ENCODE data around the gene CDKAL1. TPM values are rescaled to one million over a fixed set of nuclear protein-coding genes. Genes with fewer than 3 reads are reported as not detected.
A peak's percentile ranks its signal among the peaks of the same experiment; 100 is the strongest.

The CDKAL1 gene
- total and polyA plus RNA-seq, 2 of the 8 experiments (the other 6 are each of a cell fraction or from before 2014, with no cell fraction given): 8.4 to 24.6 TPM

DNA sequence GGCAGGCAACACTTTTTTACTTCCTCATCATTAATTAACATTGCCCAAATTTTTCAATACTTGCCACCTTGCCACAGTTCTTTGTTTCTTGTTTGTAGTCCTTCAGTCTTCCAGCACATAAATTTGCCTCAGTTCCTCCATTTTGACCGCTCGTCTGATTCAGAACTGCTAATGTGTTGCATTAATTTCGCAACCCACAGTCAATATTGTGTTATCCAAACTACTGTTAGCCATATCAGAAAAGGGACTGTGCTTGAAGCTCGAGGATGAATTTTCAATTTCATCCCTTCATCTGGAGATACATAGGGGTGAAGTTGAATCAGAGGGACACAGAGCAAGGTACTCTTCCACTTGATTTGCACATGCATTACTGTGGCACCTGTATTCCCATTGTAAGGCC is 421.5 kb downstream of the CDKAL1 start:
- H4K5ac ChIP-seq (ENCODE audit: insufficient read length, low read depth, low read length): no peak overlapping the region
- no peaks in the 10 kb centered on the region for H3K79me2 ChIP-seq (ENCODE audit: control insufficient read depth in 1 of 2, insufficient read depth in 2 of 2, low read length in 2 of 2)
- no peak overlapping the region for H2BK15ac ChIP-seq (ENCODE audit: low read length)
- 80% methylated on average over 4 of the region's 4 CpGs; no CpG with 5 or more reads in 1 of the 2 experiments for WGBS, 2 experiments (ENCODE audit: extremely low coverage in 1 of 2, insufficient coverage in 1 of 2, insufficient read length in 1 of 2, insufficient replicate concordance in 2 of 2, low coverage in 1 of 2, low lambda C conversion rate in 2 of 2, missing lambda C conversion rate in 1 of 2)
- H2BK5ac ChIP-seq (ENCODE audit: low read depth, low read length): no peak overlapping the region
- H2BK12ac ChIP-seq (ENCODE audit: low read depth, low read length): no peak overlapping the region
- CTCF ChIA-PET (ENCODE audit: partially characterized antibody): no interaction called here
- POLR2A ChIA-PET (ENCODE audit: partially characterized antibody): no interaction called here
- no peak overlapping the region for H2BK20ac ChIP-seq (ENCODE audit: low read length)
- no peak overlapping the region for H3K23ac ChIP-seq (ENCODE audit: insufficient read length)
- H3K4ac ChIP-seq (replicated peaks; ENCODE audit: insufficient read length, low read depth, low read length): no peak overlapping the region
- H3K18ac ChIP-seq (ENCODE audit: extremely low read depth, low read length): no peak overlapping the region
- H4K20me1 ChIP-seq (replicated peaks in 1 of 2; ENCODE audit: control insufficient read depth in 1 of 2, insufficient read depth in 2 of 2, low read length in 2 of 2): no peaks in the 10 kb centered on the region
- no peak overlapping the region for H4K91ac ChIP-seq (replicated peaks; ENCODE audit: insufficient read length, low read length)
- H3K4me2 ChIP-seq (ENCODE audit: insufficient read depth in 1 of 2, low read depth in 2 of 2, low read length in 2 of 2): peak overlapping the region in 1 of 2 experiments; percentile 18; a peak in 1 of 4 replicates
- H4K8ac ChIP-seq (ENCODE audit: extremely low read depth, insufficient read depth, low read length): no peak overlapping the region
- TF ChIP-seq SAP30 (IDR thresholded peaks at IDR 0.05; ENCODE audit: insufficient read depth, insufficient replicate concordance, low read length) (no peak), TBP (IDR thresholded peaks at IDR 0.05; ENCODE audit: low read depth, low read length) (no peak), SIRT6 (IDR thresholded peaks at IDR 0.05; ENCODE audit: low read length) (no peak), PHF8 (conservative IDR thresholded peaks at IDR 0.05; ENCODE audit: low read depth, low read length) (no peak), TEAD4 (IDR thresholded peaks at IDR 0.05; ENCODE audit: low read depth, low read length) (no peak), NANOG (IDR thresholded peaks at IDR 0.05; ENCODE audit: insufficient read depth, low read depth, low read length, poor library complexity, severe bottlenecking) (no peak), RBBP5 (IDR thresholded peaks at IDR 0.05; ENCODE audit: borderline replicate concordance, low read depth, low read length) (no peak), TAF1 (IDR thresholded peaks at IDR 0.05; ENCODE audit: low read depth, low read length) (no peak), SUZ12 (IDR thresholded peaks at IDR 0.05; ENCODE audit: low read length) (no peak), RNF2 (IDR thresholded peaks at IDR 0.05; ENCODE audit: borderline replicate concordance, low read depth, low read length, missing control alignments, poor library complexity, severe bottlenecking) (no peak), TAF7 (optimal IDR thresholded peaks at IDR 0.05; ENCODE audit: borderline replicate concordance, low read depth, low read length) (no peak)
- TF ChIP-seq, protein P1, sequence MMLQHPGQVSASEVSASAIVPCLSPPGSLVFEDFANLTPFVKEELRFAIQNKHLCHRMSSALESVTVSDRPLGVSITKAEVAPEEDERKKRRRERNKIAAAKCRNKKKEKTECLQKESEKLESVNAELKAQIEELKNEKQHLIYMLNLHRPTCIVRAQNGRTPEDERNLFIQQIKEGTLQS (IDR thresholded peaks at IDR 0.05; ENCODE audit: insufficient read depth, low read depth, low read length): no peak
- TF ChIP-seq, protein P2, sequence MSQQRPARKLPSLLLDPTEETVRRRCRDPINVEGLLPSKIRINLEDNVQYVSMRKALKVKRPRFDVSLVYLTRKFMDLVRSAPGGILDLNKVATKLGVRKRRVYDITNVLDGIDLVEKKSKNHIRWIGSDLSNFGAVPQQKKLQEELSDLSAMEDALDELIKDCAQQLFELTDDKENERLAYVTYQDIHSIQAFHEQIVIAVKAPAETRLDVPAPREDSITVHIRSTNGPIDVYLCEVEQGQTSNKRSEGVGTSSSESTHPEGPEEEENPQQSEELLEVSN (IDR thresholded peaks at IDR 0.05): no peak
- H3K9ac ChIP-seq (replicated peaks in 1 of 4; ENCODE audit: extremely low read depth in 1 of 4, low read depth in 3 of 4, low read length in 3 of 4): no peak overlapping the region
- H3K36me3 ChIP-seq (ENCODE audit: control insufficient read depth in 2 of 4, insufficient read depth in 4 of 4, low read length in 3 of 4): no peaks in the 10 kb centered on the region
- H2BK120ac ChIP-seq (replicated peaks; ENCODE audit: low read depth, low read length): no peak overlapping the region
- no peaks in the 10 kb centered on the region for H3K27me3 ChIP-seq (replicated peaks in 1 of 4; ENCODE audit: control insufficient read depth in 3 of 4, extremely low read depth in 1 of 4, insufficient read depth in 3 of 4, low read length in 3 of 4)
- H3K14ac ChIP-seq (ENCODE audit: insufficient read length): no peak overlapping the region
- FAIRE-seq (no peak), DNase-seq (ENCODE audit: low read depth in 1 of 2, low spot score in 2 of 2) (no peak)
- no peak overlapping the region for H3K27ac ChIP-seq (ENCODE audit: low read depth, low read length)
- H3K4me3 ChIP-seq (ENCODE audit: extremely low read depth in 1 of 4, insufficient read depth in 2 of 4, low read depth in 3 of 4, low read length in 4 of 4): no peak overlapping the region
- no peaks in the 10 kb centered on the region for H3K23me2 ChIP-seq (ENCODE audit: low read depth, low read length)
- no peak overlapping the region for H2AK5ac ChIP-seq (ENCODE audit: low read depth, low read length)
- H3K9me3 ChIP-seq (ENCODE audit: insufficient read depth in 2 of 2, low read depth in 1 of 2, low read length in 1 of 2): no peaks in the 10 kb centered on the region
- H3K4me1 ChIP-seq (replicated peaks in 1 of 4; ENCODE audit: control insufficient read depth in 3 of 4, insufficient read depth in 4 of 4, low read length in 3 of 4): peaks cover 4 to 15% (median 14%) of the 10 kb centered on the region in 4 experiments; a peak in 6 of 7 replicates
- H3K79me1 ChIP-seq (ENCODE audit: low read depth, low read length): no peaks in the 10 kb centered on the region
- H2AFZ ChIP-seq (ENCODE audit: low read length): no peak overlapping the region
- H3K56ac ChIP-seq (replicated peaks; ENCODE audit: insufficient read length, low read depth, low read length): no peak overlapping the region

All from H1 (cell line).